Keratinocyte (primary cell): Measurements from ENCODE around the gene CCDC167. TPM values are rescaled to one million over a fixed set of nuclear protein-coding genes. Genes with fewer than 3 reads are reported as not detected.
A peak's percentile ranks its signal among the peaks of the same experiment; 100 is the strongest.

Experiments used
- DNase-seq: peaks from one replicate; pipeline ENCODE4 v3.0.0-alpha.2; 2011; ENCODE audit warnings: low read depth, missing footprints, low spot score
- FAIRE-seq: peaks from 2 replicates; lab custom pipeline; 2011; peaks lifted over from hg19 to GRCh38; lab: Jason Lieb, UNC
- H2AFZ ChIP-seq: 2 replicates; pipeline ENCODE4 v1.6.0; 2012; ENCODE audit warnings: low read length, control low read depth, inconsistent platforms; ENCODE audit not compliant: control insufficient read depth
- H3K27ac ChIP-seq: 2 replicates; pipeline ENCODE4 v1.5.1; 2011; ENCODE audit warnings: low read length; ENCODE audit not compliant: control insufficient read depth, insufficient read depth
- H3K27me3 ChIP-seq: 3 replicates; pipeline ENCODE4 v1.6.0; 2011; ENCODE audit warnings: low read length; ENCODE audit not compliant: control insufficient read depth, insufficient read depth; ENCODE audit errors: extremely low read depth
- H3K36me3 ChIP-seq, 2 experiments: 2 replicates in 1 of 2; 3 replicates in 1 of 2; pipeline ENCODE4 v1.5.1; 2011; ENCODE audit warnings: low read length in 2 of 2, mild to moderate bottlenecking in 1 of 2; ENCODE audit not compliant: control insufficient read depth in 2 of 2, insufficient read depth in 2 of 2; ENCODE audit errors: extremely low read depth in 1 of 2
- H3K4me1 ChIP-seq: 3 replicates; pipeline ENCODE4 v1.5.1; 2011; ENCODE audit warnings: low read length; ENCODE audit not compliant: control insufficient read depth, insufficient read depth; ENCODE audit errors: extremely low read depth
- H3K4me2 ChIP-seq: 3 replicates; pipeline ENCODE4 v1.6.0; 2011; ENCODE audit warnings: low read depth, low read length; ENCODE audit not compliant: control insufficient read depth, insufficient read depth; ENCODE audit errors: extremely low read depth
- H3K4me3 ChIP-seq, 3 experiments: fragments of 200-600 bp in 1 of 3; sonication (generic) in 1 of 3; 2 replicates in 2 of 3; 3 replicates in 1 of 3; pipeline ENCODE4 v1.5.1; 2011 to 2016; ENCODE audit warnings: low read length in 3 of 3, mild to moderate bottlenecking in 3 of 3, control low read depth in 2 of 3, inconsistent platforms in 1 of 3, low read depth in 1 of 3, mixed read lengths in 1 of 3, mixed run types in 1 of 3, moderate library complexity in 1 of 3; ENCODE audit not compliant: control insufficient read depth in 2 of 3, insufficient read depth in 2 of 3; ENCODE audit errors: extremely low read depth in 1 of 3
- H3K79me2 ChIP-seq: 2 replicates; pipeline ENCODE4 v1.6.0; 2012; ENCODE audit warnings: low read length; ENCODE audit not compliant: control insufficient read depth, insufficient read depth
- H3K9ac ChIP-seq: 3 replicates; pipeline ENCODE4 v1.6.0; 2011; ENCODE audit warnings: low read length; ENCODE audit not compliant: control insufficient read depth, insufficient read depth; ENCODE audit errors: extremely low read depth
- H3K9me1 ChIP-seq: 3 replicates; pipeline ENCODE4 v1.6.0; 2011; ENCODE audit warnings: low read length; ENCODE audit not compliant: control insufficient read depth, insufficient read depth; ENCODE audit errors: extremely low read depth
- H3K9me3 ChIP-seq: 2 replicates; pipeline ENCODE4 v1.5.1; 2012; ENCODE audit warnings: low read depth, low read length; ENCODE audit not compliant: control insufficient read depth
- H4K20me1 ChIP-seq: 3 replicates; pipeline ENCODE4 v1.6.0; 2011; ENCODE audit warnings: low read length; ENCODE audit not compliant: control insufficient read depth, insufficient read depth; ENCODE audit errors: extremely low read depth
- CTCF ChIP-seq, 3 experiments: IDR thresholded peaks in 1 of 3; conservative IDR thresholded peaks in 1 of 3; optimal IDR thresholded peaks in 1 of 3; 2 replicates in 2 of 3; 3 replicates in 1 of 3; pipeline versions ENCODE3 to v1.5.1; 2011; ENCODE audit warnings: low read length in 3 of 3, mild to moderate bottlenecking in 3 of 3, moderate library complexity in 2 of 3, control low read depth in 1 of 3, inconsistent platforms in 1 of 3; ENCODE audit not compliant: insufficient read depth in 2 of 3; ENCODE audit errors: extremely low read depth in 1 of 3
- EZH2 ChIP-seq: IDR thresholded peaks from one replicate; pipeline ENCODE4 v1.6.1; 2012; ENCODE audit warnings: inconsistent platforms, mild to moderate bottlenecking, low read length, moderate library complexity
- dilution Hi-C: fragments of 300-500 bp; cut with MboI; formaldehyde crosslinking; loops from one replicate; pipeline ENCODE4 v1.7.0; 2020; ENCODE audit warnings: low sequenced_read_pairs; ENCODE audit not compliant: extremely low pct_ligation_motif_present
- polyA plus RNA-seq, 5 experiments: library from polyadenylated mRNA; depleted of rRNA in 3 of 5; stranded (reverse) in 3 of 5; stranded (forward) in 1 of 5; unstranded in 1 of 5; fragments of >200 nt; gene quantifications; 1 replicate in 1 of 5; 2 replicates in 3 of 5; 3 replicates in 1 of 5; pipeline versions ENCODE4 v1.2.1 to v1.2.3, GENCODE V29; 2011 to 2012; ENCODE audit warnings: missing spikeins in 2 of 5, low read depth in 1 of 5, low replicate concordance in 1 of 5

Gene CCDC167
- polyA plus RNA-seq, 1 donor (not counting 4 experiments of a cell fraction or from before 2014, with no cell fraction given) = 39.8 TPM

GRCh38 chr6:37486121-37486839, 13.4 kb downstream of the CCDC167 start:
- no peaks in the 10 kb centered on the region for H3K9me1 ChIP-seq
- TF ChIP-seq CTCF (optimal IDR thresholded peaks at IDR 0.05 in 1 of 3, IDR thresholded peaks at IDR 0.05 in 1 of 3, conservative IDR thresholded peaks at IDR 0.05 in 1 of 3; ENCODE audit: extremely low read depth in 1 of 3, insufficient read depth in 2 of 3, low read length in 3 of 3) = no peak
- TF ChIP-seq EZH2 = no peak
- H3K27ac ChIP-seq = no peak overlapping the region
- no peak overlapping the region for H2AFZ ChIP-seq
- no peak overlapping the region for H3K4me3 ChIP-seq
- DNase-seq (no peak), FAIRE-seq (no peak)
- no peaks in the 10 kb centered on the region for H4K20me1 ChIP-seq
- H3K9ac ChIP-seq = no peak overlapping the region
- peaks cover 9 to 11% of the 10 kb centered on the region in 2 experiments for H3K36me3 ChIP-seq
- H3K9me3 ChIP-seq = no peaks in the 10 kb centered on the region
- H3K27me3 ChIP-seq = no peaks in the 10 kb centered on the region
- H3K79me2 ChIP-seq = no peaks in the 10 kb centered on the region
- peaks cover 14% of the 10 kb centered on the region for H3K4me1 ChIP-seq
- dilution Hi-C loops = no loop called here
- H3K4me2 ChIP-seq = no peak overlapping the region

- Histone ChIP-seq H3K27me3 (no peaks in the 10 kb centered on the region), H3K9me3 (no peaks in the 10 kb centered on the region), H3K4me2 (no peak overlapping the region), H3K9me1 (no peaks in the 10 kb centered on the region), H3K4me1 (peaks cover 14% of the 10 kb centered on the region), H3K36me3 (peaks cover 9 to 11% of the 10 kb centered on the region in 2 experiments), H3K27ac (no peak overlapping the region), H3K79me2 (no peaks in the 10 kb centered on the region), H3K4me3 (no peak overlapping the region), H2AFZ (no peak overlapping the region), H4K20me1 (no peaks in the 10 kb centered on the region), H3K9ac (no peak overlapping the region)
- DNase-seq = no peak
- no peak for FAIRE-seq
- no peak for TF ChIP-seq EZH2
- TF ChIP-seq CTCF (optimal IDR thresholded peaks at IDR 0.05 in 1 of 3, IDR thresholded peaks at IDR 0.05 in 1 of 3, conservative IDR thresholded peaks at IDR 0.05 in 1 of 3; ENCODE audit: extremely low read depth in 1 of 3, insufficient read depth in 2 of 3, low read length in 3 of 3) = peak in 2 of 3 experiments; percentile 8 to 29
- dilution Hi-C loops = no loop called here
Observed at GRCh38 chr6:37485291-37485702, 14.4 kb downstream of the CCDC167 start.
